GM12874 (cell line): ENCODE measurements around the gene DNAI1.

Experiments
- CTCF ChIP-seq: IDR thresholded peaks from 2 replicates; pipeline ENCODE4 v1.5.1; 2011; ENCODE audit warnings: low read depth, mild to moderate bottlenecking, control low read depth, low read length, moderate library complexity; ENCODE audit not compliant: insufficient read depth

DNAI1 gene

DNA sequence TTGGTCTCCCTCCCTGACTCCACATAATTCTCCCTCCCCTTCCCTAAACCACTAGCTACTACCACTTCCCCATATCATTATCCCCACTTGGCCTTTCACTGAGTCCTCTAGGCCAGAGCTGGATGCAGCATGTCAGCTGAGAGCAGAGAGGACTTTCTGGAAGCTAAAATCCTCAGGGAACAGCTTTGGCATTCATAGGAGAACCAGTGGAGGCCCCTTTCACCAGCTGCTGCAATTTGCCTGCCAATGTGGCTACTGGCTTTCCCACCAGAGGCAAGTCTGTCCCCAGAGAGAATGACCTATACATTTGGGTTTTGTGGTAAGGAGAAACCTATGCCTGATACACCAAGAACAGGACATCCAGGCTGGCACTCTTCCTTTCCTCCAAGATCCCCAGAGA, 14.6 kb upstream of the DNAI1 start:
- no peak for TF ChIP-seq CTCF

- no peak for TF ChIP-seq CTCF
These were observed 12.1 kb upstream of the DNAI1 start for GRCh38 chr9:34446468-34446891.

GRCh38 chr9:34446951-34447350, 11.7 kb upstream of the DNAI1 start:
- TF ChIP-seq CTCF = no peak

- no peak for TF ChIP-seq CTCF
These were observed 8.0 kb upstream of the DNAI1 start for GRCh38 chr9:34450644-34451043.

DNA sequence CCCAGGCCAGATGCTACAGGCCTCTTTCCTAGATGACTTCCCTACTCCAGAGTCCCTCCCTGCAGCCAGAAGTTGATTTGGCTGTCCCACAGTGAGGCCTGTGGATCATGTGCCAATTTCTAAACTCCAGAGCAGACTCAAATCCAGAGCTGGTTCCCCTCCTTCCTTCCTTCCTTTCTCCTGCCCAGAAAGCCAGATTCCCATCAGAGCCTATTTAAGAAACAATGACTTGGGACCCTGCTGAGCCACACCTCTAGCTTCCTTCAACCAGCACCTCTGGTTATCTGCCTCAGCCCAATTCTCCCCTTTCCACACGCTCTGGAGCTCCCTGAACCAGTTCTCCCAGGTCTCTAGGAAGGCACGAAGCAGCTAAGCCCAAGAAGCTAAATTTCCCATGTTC, 7.5 kb upstream of the DNAI1 start:
- no peak for TF ChIP-seq CTCF

- no peak for TF ChIP-seq CTCF
These were observed 7.1 kb upstream of the DNAI1 start for GRCh38 chr9:34451545-34451944.

- TF ChIP-seq CTCF = no peak
These were observed 6.0 kb upstream of the DNAI1 start for GRCh38 chr9:34452568-34452967.

DNA sequence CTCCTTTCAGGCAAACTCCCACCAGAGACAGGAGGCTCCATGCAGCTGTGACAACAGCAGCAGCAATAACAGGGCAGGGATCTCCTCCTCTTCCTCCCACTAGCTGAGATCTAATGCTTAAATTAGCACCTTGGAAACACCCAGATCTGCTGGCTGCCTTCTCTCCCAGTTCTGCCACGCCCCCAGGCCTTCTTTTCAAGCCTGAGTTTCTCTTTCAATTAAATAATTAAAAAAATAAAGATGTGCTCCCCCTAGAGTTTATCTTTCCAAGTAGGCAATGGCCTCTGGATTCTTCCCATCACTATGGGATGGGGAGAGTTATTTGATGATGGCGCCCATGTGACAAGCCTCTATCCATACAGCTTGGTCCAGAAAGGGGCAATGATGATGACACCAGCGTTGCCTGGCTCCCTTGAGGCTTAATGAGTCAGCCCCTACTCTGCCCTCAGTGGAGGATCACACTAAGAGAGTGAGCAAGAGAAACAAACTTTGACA, 4.0 kb upstream of the DNAI1 start:
- TF ChIP-seq CTCF = no peak
